Liver (tissue), 9 donors: ENCODE data around the gene THBS2. TPM values are rescaled to one million over a fixed set of nuclear protein-coding genes. Genes with fewer than 3 reads are reported as not detected.
A peak's percentile ranks its signal among the peaks of the same experiment; 100 is the strongest.

Experiments
- DNase-seq: peaks from one replicate; pipeline ENCODE4 v3.0.0-alpha.2; 2017; ENCODE audit warnings: low spot score
- H3K27ac ChIP-seq, 2 donors: one replicate each; pipeline ENCODE4 v1.7.0; 2013; ENCODE audit warnings: inconsistent platforms in 2 of 2, low read length in 2 of 2, control low read depth in 1 of 2, low read depth in 1 of 2, mild to moderate bottlenecking in 1 of 2
- H3K27me3 ChIP-seq, 4 donors: one replicate each; pipeline versions ENCODE4 v1.6.1 to v1.7.0; 2013; ENCODE audit warnings: low read length in 3 of 4, inconsistent platforms in 1 of 4, mild to moderate bottlenecking in 1 of 4, moderate library complexity in 1 of 4; ENCODE audit not compliant: control insufficient read depth in 4 of 4, insufficient read depth in 4 of 4
- H3K36me3 ChIP-seq, 4 donors: one replicate each; pipeline versions ENCODE4 v1.6.1 to v1.7.0; 2013; ENCODE audit warnings: low read length in 3 of 4, mild to moderate bottlenecking in 3 of 4, low read depth in 1 of 4, moderate library complexity in 1 of 4; ENCODE audit not compliant: control insufficient read depth in 4 of 4, insufficient read depth in 3 of 4
- H3K4me1 ChIP-seq, 4 donors: one replicate each; pipeline versions ENCODE4 v1.6.1 to v1.7.0; 2013; ENCODE audit warnings: low read length in 3 of 4, mild to moderate bottlenecking in 3 of 4, moderate library complexity in 1 of 4; ENCODE audit not compliant: control insufficient read depth in 4 of 4, insufficient read depth in 4 of 4
- H3K4me3 ChIP-seq, 3 donors: one replicate each; pipeline versions ENCODE4 v1.6.1 to v1.7.0; 2013; ENCODE audit warnings: low read length in 3 of 3, control low read depth in 1 of 3, low read depth in 1 of 3, mild to moderate bottlenecking in 1 of 3
- H3K9ac ChIP-seq, 2 donors: one replicate each; pipeline ENCODE4 v1.7.0; 2013; ENCODE audit warnings: low read length in 2 of 2, mild to moderate bottlenecking in 2 of 2, moderate library complexity in 2 of 2, control low read depth in 1 of 2, low read depth in 1 of 2
- H3K9me3 ChIP-seq, 4 donors: one replicate each; pipeline versions ENCODE4 v1.6.1 to v1.7.0; 2013; ENCODE audit warnings: low read length in 3 of 4; ENCODE audit not compliant: control insufficient read depth in 4 of 4
- ATF3 ChIP-seq: IDR thresholded peaks from 2 replicates; pipeline ENCODE4 v1.6.1; 2016; ENCODE audit warnings: antibody characterized with exemption
- CTCF ChIP-seq: fragments of 150-350 bp; IDR thresholded peaks from 2 replicates; pipeline ENCODE4 v1.5.1; 2017; ENCODE audit warnings: improper control_type of control experiment, low read depth, low read length; ENCODE audit not compliant: missing input control
- EGR1 ChIP-seq, 2 donors: IDR thresholded peaks; 2 replicates each; pipeline ENCODE4 v1.6.1; 2016 to 2018; ENCODE audit warnings: antibody characterized with exemption in 2 of 2, low read depth in 2 of 2
- FOXA1 ChIP-seq: IDR thresholded peaks from 2 replicates; pipeline ENCODE4 v1.6.1; 2016; ENCODE audit warnings: antibody characterized with exemption
- FOXA2 ChIP-seq: IDR thresholded peaks from 2 replicates; pipeline ENCODE4 v1.6.1; 2016; ENCODE audit warnings: antibody characterized with exemption
- GABPA ChIP-seq, 2 donors: IDR thresholded peaks in 1 of 2; conservative IDR thresholded peaks in 1 of 2; 2 replicates each; pipeline ENCODE4 v1.6.1; 2016; ENCODE audit warnings: antibody characterized with exemption in 2 of 2, mild to moderate bottlenecking in 1 of 2, moderate library complexity in 1 of 2
- HNF4A ChIP-seq, 2 donors: conservative IDR thresholded peaks; 2 replicates each; pipeline ENCODE4 v1.6.1; 2016; ENCODE audit warnings: antibody characterized with exemption in 2 of 2, mild to moderate bottlenecking in 2 of 2
- HNF4G ChIP-seq: IDR thresholded peaks from 2 replicates; pipeline ENCODE4 v1.6.1; 2016; ENCODE audit warnings: antibody characterized with exemption
- JUND ChIP-seq, 2 donors: IDR thresholded peaks; 2 replicates each; pipeline ENCODE4 v1.6.1; 2016; ENCODE audit warnings: antibody characterized with exemption in 2 of 2
- MAX ChIP-seq: IDR thresholded peaks from 2 replicates; pipeline ENCODE4 v1.6.1; 2016; ENCODE audit warnings: antibody characterized with exemption
- NR2F2 ChIP-seq: IDR thresholded peaks from 2 replicates; pipeline ENCODE4 v1.6.1; 2016; ENCODE audit warnings: antibody characterized with exemption
- RAD21 ChIP-seq, 2 donors: IDR thresholded peaks; 2 replicates each; pipeline ENCODE4 v1.6.1; 2016; ENCODE audit warnings: antibody characterized with exemption in 2 of 2, mild to moderate bottlenecking in 2 of 2
- REST ChIP-seq: IDR thresholded peaks from 2 replicates; pipeline ENCODE4 v1.6.1; 2016; ENCODE audit warnings: antibody characterized with exemption, mild to moderate bottlenecking
- RXRA ChIP-seq, 2 donors: IDR thresholded peaks; 2 replicates each; pipeline ENCODE4 v1.6.1; 2017 to 2018; ENCODE audit warnings: antibody characterized with exemption in 2 of 2, mild to moderate bottlenecking in 1 of 2
- SP1 ChIP-seq: IDR thresholded peaks from 2 replicates; pipeline ENCODE4 v1.6.1; 2018; ENCODE audit warnings: antibody characterized with exemption, mild to moderate bottlenecking
- TAF1 ChIP-seq: conservative IDR thresholded peaks from 2 replicates; pipeline ENCODE4 v1.6.1; 2016; ENCODE audit warnings: antibody characterized with exemption, mild to moderate bottlenecking
- YY1 ChIP-seq: IDR thresholded peaks from 2 replicates; pipeline ENCODE4 v1.6.1; 2016; ENCODE audit warnings: antibody characterized with exemption, mild to moderate bottlenecking
- ZBTB33 ChIP-seq: IDR thresholded peaks from 2 replicates; pipeline ENCODE4 v1.6.1; 2016; ENCODE audit warnings: antibody characterized with exemption
- WGBS: extraction: QIAGEN DNeasy Blood & Tissue Kit; methylation state at CpG from one replicate; pipeline ENCODE4 v1.1.7; 2013; 5-methylcytosine and 5-hydroxymethylcytosine counted together
- polyA plus RNA-seq, 2 donors: library from polyadenylated mRNA; stranded (reverse) in 1 of 2; unstranded in 1 of 2; fragments of 200-250 nt in 1 of 2; fragments of >200 nt in 1 of 2; fragmentation: Nextera tagmentation in 1 of 2; extraction: Ambion mirVana in 1 of 2; gene quantifications; one replicate each; pipeline versions ENCODE4 v1.2.1 to v1.2.3, GENCODE V29; 2013 to 2015
- total RNA-seq, 2 donors: library from RNA; depleted of rRNA; stranded (reverse); fragments of >200 nt; gene quantifications; one replicate each; pipeline ENCODE4 v1.2.3, GENCODE V29; 2014
- donor health status: healthy.
- donor health status: healthy.
- donor health status: healthy.
- donor health status: healthy.
- donor health status: healthy.

The THBS2 gene
- total and polyA plus RNA-seq, 4 donors, result 0.35 to 7.6 (median 6.2) TPM

- DNase-seq, result peak; percentile 79
- Histone ChIP-seq H3K4me1 (peaks cover 0 to 4% (median 0%) of the 10 kb centered on the region in 4 donors), H3K9me3 (no peaks in the 10 kb centered on the region), H3K27ac (peak overlapping the region; percentile 0 to 21), H3K36me3 (no peaks in the 10 kb centered on the region), H3K27me3 (no peaks in the 10 kb centered on the region), H3K4me3 (peak overlapping the region; percentile 14 to 19 (median 16)), H3K9ac (no peak overlapping the region)
- TF ChIP-seq MAX, result no peak
- TF ChIP-seq YY1, result peak; percentile 90
- TF ChIP-seq RXRA (IDR thresholded peaks at IDR 0.05), result no peak
- peak in 1 of 2 donors; percentile 22 for TF ChIP-seq GABPA (IDR thresholded peaks at IDR 0.05 in 1 of 2, conservative IDR thresholded peaks at IDR 0.05 in 1 of 2)
- no peak for TF ChIP-seq EGR1 (IDR thresholded peaks at IDR 0.05; ENCODE audit: low read depth in 2 of 2)
- TF ChIP-seq FOXA1, result no peak
- TF ChIP-seq CTCF, result peak; percentile 34
- no peak for TF ChIP-seq FOXA2
- peak; percentile 12 for TF ChIP-seq SP1
- peak; percentile 21 to 47 for TF ChIP-seq RAD21 (IDR thresholded peaks at IDR 0.05)
- TF ChIP-seq REST, result no peak
- TF ChIP-seq HNF4A (conservative IDR thresholded peaks at IDR 0.05), result no peak
- no peak for TF ChIP-seq HNF4G
- no peak for TF ChIP-seq JUND (IDR thresholded peaks at IDR 0.05)
- no peak for TF ChIP-seq ZBTB33
- TF ChIP-seq TAF1, result no peak
- TF ChIP-seq ATF3, result no peak
- no peak for TF ChIP-seq NR2F2
- 37% methylated on average over 56 of the region's 56 CpGs for WGBS
These were observed 40.5 kb downstream of the THBS2 start for GRCh38 chr6:169212897-169213813.
